ENCODE data around the gene SNX10.
A peak's percentile ranks its signal among the peaks of the same experiment; 100 is the strongest.

Gene SNX10

GRCh38 chr7:26343837-26344236 is 52.2 kb downstream of the SNX10 start:
- Mint-ChIP-seq H3K4me3 (no peak overlapping the region), H3K36me3 (ENCODE audit: low read depth) (no peaks in the 10 kb centered on the region), H3K4me1 (peaks cover 5% of the 10 kb centered on the region), H3K27ac (no peak overlapping the region), H3K27me3 (ENCODE audit: low read depth) (no peaks in the 10 kb centered on the region), H3K9me3 (no peaks in the 10 kb centered on the region)
- no peak for TF ChIP-seq CTCF (IDR thresholded peaks at IDR 0.05; ENCODE audit: unreplicated experiment in 3 of 3)

- Mint-ChIP-seq H3K4me3 (no peak overlapping the region), H3K9me3 (no peaks in the 10 kb centered on the region), H3K4me1 (peaks cover 10% of the 10 kb centered on the region), H3K27ac (peak overlapping the region in 1 of 3 experiments; percentile 31), H3K27me3 (ENCODE audit: low read depth) (no peaks in the 10 kb centered on the region), H3K36me3 (ENCODE audit: low read depth) (no peaks in the 10 kb centered on the region)
- TF ChIP-seq CTCF (IDR thresholded peaks at IDR 0.05; ENCODE audit: unreplicated experiment in 3 of 3), result no peak
Measured at GRCh38 chr7:26345202-26345601, 53.5 kb downstream of the SNX10 start.

GRCh38 chr7:26345837-26346236 is 54.2 kb downstream of the SNX10 start:
- peak overlapping the region in 1 of 3 experiments; percentile 31 for H3K27ac Mint-ChIP-seq
- H3K4me3 Mint-ChIP-seq, result no peak overlapping the region
- no peak for TF ChIP-seq CTCF (IDR thresholded peaks at IDR 0.05; ENCODE audit: unreplicated experiment in 3 of 3)
- H3K36me3 Mint-ChIP-seq (ENCODE audit: low read depth), result no peaks in the 10 kb centered on the region
- H3K27me3 Mint-ChIP-seq (ENCODE audit: low read depth), result no peaks in the 10 kb centered on the region
- H3K4me1 Mint-ChIP-seq, result peaks cover 10% of the 10 kb centered on the region
- H3K9me3 Mint-ChIP-seq, result no peaks in the 10 kb centered on the region

- Mint-ChIP-seq H3K36me3 (ENCODE audit: low read depth) (no peaks in the 10 kb centered on the region), H3K27me3 (ENCODE audit: low read depth) (no peaks in the 10 kb centered on the region), H3K4me1 (peaks cover 10% of the 10 kb centered on the region), H3K27ac (peak overlapping the region in 2 of 3 experiments; percentile 57 to 80), H3K9me3 (no peaks in the 10 kb centered on the region), H3K4me3 (no peak overlapping the region)
- no peak for TF ChIP-seq CTCF (IDR thresholded peaks at IDR 0.05; ENCODE audit: unreplicated experiment in 3 of 3)
Measured at GRCh38 chr7:26346611-26347203, 55.0 kb downstream of the SNX10 start.

GRCh38 chr7:26348234-26348851 is 56.7 kb downstream of the SNX10 start:
- peaks cover 10% of the 10 kb centered on the region for H3K4me1 Mint-ChIP-seq
- no peaks in the 10 kb centered on the region for H3K36me3 Mint-ChIP-seq (ENCODE audit: low read depth)
- H3K27me3 Mint-ChIP-seq (ENCODE audit: low read depth), result no peaks in the 10 kb centered on the region
- H3K27ac Mint-ChIP-seq, result peak overlapping the region; percentile 85 to 98 (median 94)
- no peak overlapping the region for H3K4me3 Mint-ChIP-seq
- TF ChIP-seq CTCF (IDR thresholded peaks at IDR 0.05; ENCODE audit: unreplicated experiment in 3 of 3), result no peak
- H3K9me3 Mint-ChIP-seq, result no peaks in the 10 kb centered on the region

Measured in nephron (organoid).